ENCODE results near the gene WWOX.

The WWOX gene

GRCh38 chr16:78137782-78138616 lies 38.5 kb downstream of the WWOX start:
- H3K27ac ChIP-seq, result no peak overlapping the region
- no peak overlapping the region for H3K4me3 ChIP-seq
- no peak for DNase-seq (ENCODE audit: low spot score)
- no peak for TF ChIP-seq CTCF (IDR thresholded peaks at IDR 0.05)

- no peak overlapping the region for H3K27ac ChIP-seq
- no peak for DNase-seq (ENCODE audit: low spot score)
- H3K4me3 ChIP-seq, result no peak overlapping the region
- TF ChIP-seq CTCF (IDR thresholded peaks at IDR 0.05), result no peak
Observed at GRCh38 chr16:78140818-78141466, 41.5 kb downstream of the WWOX start.

GRCh38 chr16:78142788-78143187 lies 43.3 kb downstream of the WWOX start:
- DNase-seq (ENCODE audit: low spot score), result no peak
- Histone ChIP-seq H3K27ac (no peak overlapping the region), H3K4me3 (no peak overlapping the region)
- no peak for TF ChIP-seq CTCF (IDR thresholded peaks at IDR 0.05)

- DNase-seq (ENCODE audit: low spot score), result no peak
- no peak for TF ChIP-seq CTCF (IDR thresholded peaks at IDR 0.05)
- Histone ChIP-seq H3K27ac (no peak overlapping the region), H3K4me3 (no peak overlapping the region)
Observed at GRCh38 chr16:78146807-78147206, 47.4 kb downstream of the WWOX start.

GRCh38 chr16:78147911-78148401 lies 48.5 kb downstream of the WWOX start:
- TF ChIP-seq CTCF (IDR thresholded peaks at IDR 0.05), result no peak
- H3K4me3 ChIP-seq, result no peak overlapping the region
- H3K27ac ChIP-seq, result no peak overlapping the region
- no peak for DNase-seq (ENCODE audit: low spot score)

GRCh38 chr16:78150233-78150632 lies 50.8 kb downstream of the WWOX start:
- Histone ChIP-seq H3K27ac (no peak overlapping the region), H3K4me3 (no peak overlapping the region)
- no peak for TF ChIP-seq CTCF (IDR thresholded peaks at IDR 0.05)
- DNase-seq (ENCODE audit: low spot score), result no peak

Measured in coronary artery (tissue), 2 donors.